Liver (tissue), 9 donors: ENCODE results near the gene ZMYND8. TPM values are rescaled to one million over a fixed set of nuclear protein-coding genes. Genes with fewer than 3 reads are reported as not detected.

ENCODE experiments used
- DNase-seq: peaks from one replicate; pipeline ENCODE4 v3.0.0-alpha.2; 2017; ENCODE audit warnings: low spot score
- H3K27ac ChIP-seq, 2 donors: one replicate each; pipeline ENCODE4 v1.7.0; 2013; ENCODE audit warnings: inconsistent platforms in 2 of 2, low read length in 2 of 2, control low read depth in 1 of 2, low read depth in 1 of 2, mild to moderate bottlenecking in 1 of 2
- H3K27me3 ChIP-seq, 4 donors: one replicate each; pipeline versions ENCODE4 v1.6.1 to v1.7.0; 2013; ENCODE audit warnings: low read length in 3 of 4, inconsistent platforms in 1 of 4, mild to moderate bottlenecking in 1 of 4, moderate library complexity in 1 of 4; ENCODE audit not compliant: control insufficient read depth in 4 of 4, insufficient read depth in 4 of 4
- H3K36me3 ChIP-seq, 4 donors: one replicate each; pipeline versions ENCODE4 v1.6.1 to v1.7.0; 2013; ENCODE audit warnings: low read length in 3 of 4, mild to moderate bottlenecking in 3 of 4, low read depth in 1 of 4, moderate library complexity in 1 of 4; ENCODE audit not compliant: control insufficient read depth in 4 of 4, insufficient read depth in 3 of 4
- H3K4me1 ChIP-seq, 4 donors: one replicate each; pipeline versions ENCODE4 v1.6.1 to v1.7.0; 2013; ENCODE audit warnings: low read length in 3 of 4, mild to moderate bottlenecking in 3 of 4, moderate library complexity in 1 of 4; ENCODE audit not compliant: control insufficient read depth in 4 of 4, insufficient read depth in 4 of 4
- H3K4me3 ChIP-seq, 3 donors: one replicate each; pipeline versions ENCODE4 v1.6.1 to v1.7.0; 2013; ENCODE audit warnings: low read length in 3 of 3, control low read depth in 1 of 3, low read depth in 1 of 3, mild to moderate bottlenecking in 1 of 3
- H3K9ac ChIP-seq, 2 donors: one replicate each; pipeline ENCODE4 v1.7.0; 2013; ENCODE audit warnings: low read length in 2 of 2, mild to moderate bottlenecking in 2 of 2, moderate library complexity in 2 of 2, control low read depth in 1 of 2, low read depth in 1 of 2
- H3K9me3 ChIP-seq, 4 donors: one replicate each; pipeline versions ENCODE4 v1.6.1 to v1.7.0; 2013; ENCODE audit warnings: low read length in 3 of 4; ENCODE audit not compliant: control insufficient read depth in 4 of 4
- EGR1 ChIP-seq, 2 donors: IDR thresholded peaks; 2 replicates each; pipeline ENCODE4 v1.6.1; 2016 to 2018; ENCODE audit warnings: antibody characterized with exemption in 2 of 2, low read depth in 2 of 2
- FOXA1 ChIP-seq: IDR thresholded peaks from 2 replicates; pipeline ENCODE4 v1.6.1; 2016; ENCODE audit warnings: antibody characterized with exemption
- GABPA ChIP-seq, 2 donors: IDR thresholded peaks in 1 of 2; conservative IDR thresholded peaks in 1 of 2; 2 replicates each; pipeline ENCODE4 v1.6.1; 2016; ENCODE audit warnings: antibody characterized with exemption in 2 of 2, mild to moderate bottlenecking in 1 of 2, moderate library complexity in 1 of 2
- HNF4A ChIP-seq, 2 donors: conservative IDR thresholded peaks; 2 replicates each; pipeline ENCODE4 v1.6.1; 2016; ENCODE audit warnings: antibody characterized with exemption in 2 of 2, mild to moderate bottlenecking in 2 of 2
- HNF4G ChIP-seq: IDR thresholded peaks from 2 replicates; pipeline ENCODE4 v1.6.1; 2016; ENCODE audit warnings: antibody characterized with exemption
- JUND ChIP-seq, 2 donors: IDR thresholded peaks; 2 replicates each; pipeline ENCODE4 v1.6.1; 2016; ENCODE audit warnings: antibody characterized with exemption in 2 of 2
- NR2F2 ChIP-seq: IDR thresholded peaks from 2 replicates; pipeline ENCODE4 v1.6.1; 2016; ENCODE audit warnings: antibody characterized with exemption
- RAD21 ChIP-seq, 2 donors: IDR thresholded peaks; 2 replicates each; pipeline ENCODE4 v1.6.1; 2016; ENCODE audit warnings: antibody characterized with exemption in 2 of 2, mild to moderate bottlenecking in 2 of 2
- RXRA ChIP-seq, 2 donors: IDR thresholded peaks; 2 replicates each; pipeline ENCODE4 v1.6.1; 2017 to 2018; ENCODE audit warnings: antibody characterized with exemption in 2 of 2, mild to moderate bottlenecking in 1 of 2
- SP1 ChIP-seq: IDR thresholded peaks from 2 replicates; pipeline ENCODE4 v1.6.1; 2018; ENCODE audit warnings: antibody characterized with exemption, mild to moderate bottlenecking
- TAF1 ChIP-seq: conservative IDR thresholded peaks from 2 replicates; pipeline ENCODE4 v1.6.1; 2016; ENCODE audit warnings: antibody characterized with exemption, mild to moderate bottlenecking
- YY1 ChIP-seq: IDR thresholded peaks from 2 replicates; pipeline ENCODE4 v1.6.1; 2016; ENCODE audit warnings: antibody characterized with exemption, mild to moderate bottlenecking
- WGBS: extraction: QIAGEN DNeasy Blood & Tissue Kit; methylation state at CpG from one replicate; pipeline ENCODE4 v1.1.7; 2013; 5-methylcytosine and 5-hydroxymethylcytosine counted together
- polyA plus RNA-seq, 2 donors: library from polyadenylated mRNA; stranded (reverse) in 1 of 2; unstranded in 1 of 2; fragments of 200-250 nt in 1 of 2; fragments of >200 nt in 1 of 2; fragmentation: Nextera tagmentation in 1 of 2; extraction: Ambion mirVana in 1 of 2; gene quantifications; one replicate each; pipeline versions ENCODE4 v1.2.1 to v1.2.3, GENCODE V29; 2013 to 2015
- total RNA-seq, 2 donors: library from RNA; depleted of rRNA; stranded (reverse); fragments of >200 nt; gene quantifications; one replicate each; pipeline ENCODE4 v1.2.3, GENCODE V29; 2014
- TF ChIP-seq, protein P1 (sequence below): IDR thresholded peaks from 2 replicates; pipeline ENCODE4 v1.6.1; 2016; ENCODE audit warnings: antibody characterized with exemption, mild to moderate bottlenecking
- TF ChIP-seq, protein P2 (sequence below): IDR thresholded peaks from 2 replicates; pipeline ENCODE4 v1.6.1; 2016; ENCODE audit warnings: antibody characterized with exemption
- TF ChIP-seq, protein P3 (sequence below): fragments of 150-350 bp; IDR thresholded peaks from 2 replicates; pipeline ENCODE4 v1.5.1; 2017; ENCODE audit warnings: improper control_type of control experiment, low read depth, low read length; ENCODE audit not compliant: missing input control
- TF ChIP-seq, protein P4 (sequence below): IDR thresholded peaks from 2 replicates; pipeline ENCODE4 v1.6.1; 2016; ENCODE audit warnings: antibody characterized with exemption
- TF ChIP-seq, protein P5 (sequence below): IDR thresholded peaks from 2 replicates; pipeline ENCODE4 v1.6.1; 2016; ENCODE audit warnings: antibody characterized with exemption
- donor health status: healthy.
- donor health status: healthy.
- donor health status: healthy.
- donor health status: healthy.
- donor health status: healthy.

Gene ZMYND8
- total and polyA plus RNA-seq, 4 donors, result 3.3 to 23.5 (median 6.8) TPM

DNA sequence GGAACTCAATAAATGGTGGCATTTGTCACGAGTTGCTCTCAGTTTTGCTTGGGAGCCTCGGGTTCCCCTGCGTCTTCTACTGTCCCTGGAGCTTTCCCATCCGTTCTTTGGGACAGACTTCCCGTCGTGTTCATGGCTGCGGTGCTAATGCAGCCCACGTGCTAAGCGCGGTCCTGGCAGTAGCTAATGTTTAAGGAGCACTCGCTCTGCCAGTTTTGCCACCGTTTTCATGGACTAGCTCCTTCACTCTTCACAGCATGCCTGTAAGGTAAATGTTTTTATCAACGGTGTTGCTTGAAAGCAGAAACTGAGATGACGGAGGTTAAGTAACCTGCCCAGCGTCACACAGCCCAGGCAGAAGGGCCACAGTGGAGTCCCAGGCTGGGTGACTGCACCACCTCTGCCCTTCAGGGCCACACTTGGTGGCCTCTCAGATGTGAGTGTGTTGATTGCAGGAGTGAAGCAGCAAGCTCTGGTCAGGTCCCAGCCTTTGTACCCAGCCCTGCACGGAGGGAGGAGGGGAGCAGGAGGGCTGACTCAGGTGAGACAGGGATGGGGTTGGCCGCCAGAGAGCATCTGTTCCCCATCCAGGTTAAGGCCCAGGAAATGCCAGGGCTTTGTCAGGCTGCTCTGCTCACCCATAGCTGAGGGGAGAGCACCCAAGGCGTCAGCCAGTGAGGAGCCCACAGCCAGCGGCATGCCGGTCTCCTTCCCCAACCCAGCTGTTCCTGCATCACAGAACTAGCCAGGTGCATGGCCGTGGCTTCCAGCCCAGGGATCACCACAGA lies 181.8 kb downstream of the ZMYND8 start:
- 80% methylated on average over 21 of the region's 21 CpGs for WGBS
- Histone ChIP-seq H3K4me1 (no peaks in the 10 kb centered on the region), H3K27ac (no peak overlapping the region), H3K9me3 (no peaks in the 10 kb centered on the region), H3K27me3 (no peaks in the 10 kb centered on the region), H3K36me3 (no peaks in the 10 kb centered on the region), H3K4me3 (no peak overlapping the region), H3K9ac (no peak overlapping the region)
- no peak for DNase-seq
- TF ChIP-seq NR2F2 (no peak), HNF4A (conservative IDR thresholded peaks at IDR 0.05) (no peak), FOXA1 (no peak), SP1 (no peak), JUND (IDR thresholded peaks at IDR 0.05) (no peak), GABPA (IDR thresholded peaks at IDR 0.05 in 1 of 2, conservative IDR thresholded peaks at IDR 0.05 in 1 of 2) (no peak), TAF1 (no peak), YY1 (no peak), RAD21 (IDR thresholded peaks at IDR 0.05) (no peak), EGR1 (IDR thresholded peaks at IDR 0.05; ENCODE audit: low read depth in 2 of 2) (no peak), HNF4G (no peak), RXRA (IDR thresholded peaks at IDR 0.05) (no peak)
- TF ChIP-seq, protein P1, sequence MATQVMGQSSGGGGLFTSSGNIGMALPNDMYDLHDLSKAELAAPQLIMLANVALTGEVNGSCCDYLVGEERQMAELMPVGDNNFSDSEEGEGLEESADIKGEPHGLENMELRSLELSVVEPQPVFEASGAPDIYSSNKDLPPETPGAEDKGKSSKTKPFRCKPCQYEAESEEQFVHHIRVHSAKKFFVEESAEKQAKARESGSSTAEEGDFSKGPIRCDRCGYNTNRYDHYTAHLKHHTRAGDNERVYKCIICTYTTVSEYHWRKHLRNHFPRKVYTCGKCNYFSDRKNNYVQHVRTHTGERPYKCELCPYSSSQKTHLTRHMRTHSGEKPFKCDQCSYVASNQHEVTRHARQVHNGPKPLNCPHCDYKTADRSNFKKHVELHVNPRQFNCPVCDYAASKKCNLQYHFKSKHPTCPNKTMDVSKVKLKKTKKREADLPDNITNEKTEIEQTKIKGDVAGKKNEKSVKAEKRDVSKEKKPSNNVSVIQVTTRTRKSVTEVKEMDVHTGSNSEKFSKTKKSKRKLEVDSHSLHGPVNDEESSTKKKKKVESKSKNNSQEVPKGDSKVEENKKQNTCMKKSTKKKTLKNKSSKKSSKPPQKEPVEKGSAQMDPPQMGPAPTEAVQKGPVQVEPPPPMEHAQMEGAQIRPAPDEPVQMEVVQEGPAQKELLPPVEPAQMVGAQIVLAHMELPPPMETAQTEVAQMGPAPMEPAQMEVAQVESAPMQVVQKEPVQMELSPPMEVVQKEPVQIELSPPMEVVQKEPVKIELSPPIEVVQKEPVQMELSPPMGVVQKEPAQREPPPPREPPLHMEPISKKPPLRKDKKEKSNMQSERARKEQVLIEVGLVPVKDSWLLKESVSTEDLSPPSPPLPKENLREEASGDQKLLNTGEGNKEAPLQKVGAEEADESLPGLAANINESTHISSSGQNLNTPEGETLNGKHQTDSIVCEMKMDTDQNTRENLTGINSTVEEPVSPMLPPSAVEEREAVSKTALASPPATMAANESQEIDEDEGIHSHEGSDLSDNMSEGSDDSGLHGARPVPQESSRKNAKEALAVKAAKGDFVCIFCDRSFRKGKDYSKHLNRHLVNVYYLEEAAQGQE, result no peak
- TF ChIP-seq, protein P2, sequence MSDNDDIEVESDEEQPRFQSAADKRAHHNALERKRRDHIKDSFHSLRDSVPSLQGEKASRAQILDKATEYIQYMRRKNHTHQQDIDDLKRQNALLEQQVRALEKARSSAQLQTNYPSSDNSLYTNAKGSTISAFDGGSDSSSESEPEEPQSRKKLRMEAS, result no peak
- TF ChIP-seq, protein P3, sequence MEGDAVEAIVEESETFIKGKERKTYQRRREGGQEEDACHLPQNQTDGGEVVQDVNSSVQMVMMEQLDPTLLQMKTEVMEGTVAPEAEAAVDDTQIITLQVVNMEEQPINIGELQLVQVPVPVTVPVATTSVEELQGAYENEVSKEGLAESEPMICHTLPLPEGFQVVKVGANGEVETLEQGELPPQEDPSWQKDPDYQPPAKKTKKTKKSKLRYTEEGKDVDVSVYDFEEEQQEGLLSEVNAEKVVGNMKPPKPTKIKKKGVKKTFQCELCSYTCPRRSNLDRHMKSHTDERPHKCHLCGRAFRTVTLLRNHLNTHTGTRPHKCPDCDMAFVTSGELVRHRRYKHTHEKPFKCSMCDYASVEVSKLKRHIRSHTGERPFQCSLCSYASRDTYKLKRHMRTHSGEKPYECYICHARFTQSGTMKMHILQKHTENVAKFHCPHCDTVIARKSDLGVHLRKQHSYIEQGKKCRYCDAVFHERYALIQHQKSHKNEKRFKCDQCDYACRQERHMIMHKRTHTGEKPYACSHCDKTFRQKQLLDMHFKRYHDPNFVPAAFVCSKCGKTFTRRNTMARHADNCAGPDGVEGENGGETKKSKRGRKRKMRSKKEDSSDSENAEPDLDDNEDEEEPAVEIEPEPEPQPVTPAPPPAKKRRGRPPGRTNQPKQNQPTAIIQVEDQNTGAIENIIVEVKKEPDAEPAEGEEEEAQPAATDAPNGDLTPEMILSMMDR, result no peak
- TF ChIP-seq, protein P4, sequence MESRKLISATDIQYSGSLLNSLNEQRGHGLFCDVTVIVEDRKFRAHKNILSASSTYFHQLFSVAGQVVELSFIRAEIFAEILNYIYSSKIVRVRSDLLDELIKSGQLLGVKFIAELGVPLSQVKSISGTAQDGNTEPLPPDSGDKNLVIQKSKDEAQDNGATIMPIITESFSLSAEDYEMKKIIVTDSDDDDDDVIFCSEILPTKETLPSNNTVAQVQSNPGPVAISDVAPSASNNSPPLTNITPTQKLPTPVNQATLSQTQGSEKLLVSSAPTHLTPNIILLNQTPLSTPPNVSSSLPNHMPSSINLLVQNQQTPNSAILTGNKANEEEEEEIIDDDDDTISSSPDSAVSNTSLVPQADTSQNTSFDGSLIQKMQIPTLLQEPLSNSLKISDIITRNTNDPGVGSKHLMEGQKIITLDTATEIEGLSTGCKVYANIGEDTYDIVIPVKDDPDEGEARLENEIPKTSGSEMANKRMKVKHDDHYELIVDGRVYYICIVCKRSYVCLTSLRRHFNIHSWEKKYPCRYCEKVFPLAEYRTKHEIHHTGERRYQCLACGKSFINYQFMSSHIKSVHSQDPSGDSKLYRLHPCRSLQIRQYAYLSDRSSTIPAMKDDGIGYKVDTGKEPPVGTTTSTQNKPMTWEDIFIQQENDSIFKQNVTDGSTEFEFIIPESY, result no peak
- TF ChIP-seq, protein P5, sequence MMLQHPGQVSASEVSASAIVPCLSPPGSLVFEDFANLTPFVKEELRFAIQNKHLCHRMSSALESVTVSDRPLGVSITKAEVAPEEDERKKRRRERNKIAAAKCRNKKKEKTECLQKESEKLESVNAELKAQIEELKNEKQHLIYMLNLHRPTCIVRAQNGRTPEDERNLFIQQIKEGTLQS, result no peak
